Parathyroid adenoma (tissue), 2 donors: Measurements from ENCODE around the gene CAPRIN2.

ENCODE experiments used
- H2AFZ ChIP-seq: fragments of 300-600 bp; sonication (generic); one replicate; pipeline ENCODE4 v1.7.0; 2017; ENCODE audit warnings: antibody characterized with exemption, mild to moderate bottlenecking
- H3K27ac ChIP-seq: fragments of 300-600 bp; sonication (generic); one replicate; pipeline ENCODE4 v1.7.0; 2017
- H3K27me3 ChIP-seq: fragments of 300-600 bp; sonication (generic); one replicate; pipeline ENCODE4 v1.7.0; 2017; ENCODE audit warnings: low read length; ENCODE audit not compliant: control insufficient read depth, insufficient read depth
- H3K36me3 ChIP-seq: fragments of 300-600 bp; sonication (generic); one replicate; pipeline ENCODE4 v1.7.0; 2017; ENCODE audit warnings: low read length; ENCODE audit not compliant: control insufficient read depth, insufficient read depth
- H3K4me1 ChIP-seq: fragments of 300-600 bp; sonication (generic); one replicate; pipeline ENCODE4 v1.7.0; 2017; ENCODE audit warnings: control low read depth
- H3K4me2 ChIP-seq: fragments of 300-600 bp; sonication (generic); one replicate; pipeline ENCODE4 v1.7.0; 2017; ENCODE audit warnings: low read length
- H3K4me3 ChIP-seq: fragments of 300-600 bp; sonication (generic); one replicate; pipeline ENCODE4 v1.7.0; 2017; ENCODE audit warnings: low read depth, low read length
- H3K79me2 ChIP-seq: fragments of 300-600 bp; sonication (generic); one replicate; pipeline ENCODE4 v1.7.0; 2017; ENCODE audit warnings: control low read depth
- H3K9ac ChIP-seq: fragments of 300-600 bp; sonication (generic); one replicate; pipeline ENCODE4 v1.7.0; 2017; ENCODE audit warnings: mild to moderate bottlenecking
- H3K9me3 ChIP-seq: fragments of 300-600 bp; sonication (generic); one replicate; pipeline ENCODE4 v1.7.0; 2017; ENCODE audit warnings: low read length; ENCODE audit not compliant: control insufficient read depth
- TF ChIP-seq, protein P1 (sequence below): fragments of 300-600 bp; sonication (generic); IDR thresholded peaks from one replicate; pipeline ENCODE4 v1.7.0; 2017; ENCODE audit warnings: antibody characterized with exemption, mild to moderate bottlenecking
- donor health status: primary hyperparathyroidism.

Gene CAPRIN2

DNA sequence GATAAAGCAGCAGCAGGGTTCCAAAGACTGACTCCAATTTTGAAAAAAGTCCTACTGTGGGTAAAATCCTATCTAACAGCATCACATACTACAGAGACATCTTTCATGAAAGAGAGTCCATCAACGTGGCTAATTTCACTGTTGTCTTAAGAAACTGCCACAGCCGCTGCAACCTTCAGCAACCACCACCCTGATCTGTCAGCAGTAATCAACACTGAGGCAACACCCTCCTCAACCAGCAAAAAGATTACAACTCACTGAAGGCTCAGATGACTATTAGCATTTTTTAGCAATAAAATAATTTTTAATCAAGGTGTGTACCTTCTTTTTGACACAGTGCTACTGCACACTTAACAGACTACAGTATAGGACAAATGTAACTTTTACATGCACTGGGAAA lies 6.6 kb downstream of the CAPRIN2 start:
- Histone ChIP-seq H3K4me1 (peaks cover 5% of the 10 kb centered on the region), H3K79me2 (peaks cover 7% of the 10 kb centered on the region), H3K36me3 (no peaks in the 10 kb centered on the region), H3K27ac (no peak overlapping the region), H3K4me2 (no peak overlapping the region), H3K9ac (no peak overlapping the region), H2AFZ (no peak overlapping the region), H3K27me3 (no peaks in the 10 kb centered on the region), H3K4me3 (no peak overlapping the region), H3K9me3 (no peaks in the 10 kb centered on the region)
- TF ChIP-seq, protein P1, sequence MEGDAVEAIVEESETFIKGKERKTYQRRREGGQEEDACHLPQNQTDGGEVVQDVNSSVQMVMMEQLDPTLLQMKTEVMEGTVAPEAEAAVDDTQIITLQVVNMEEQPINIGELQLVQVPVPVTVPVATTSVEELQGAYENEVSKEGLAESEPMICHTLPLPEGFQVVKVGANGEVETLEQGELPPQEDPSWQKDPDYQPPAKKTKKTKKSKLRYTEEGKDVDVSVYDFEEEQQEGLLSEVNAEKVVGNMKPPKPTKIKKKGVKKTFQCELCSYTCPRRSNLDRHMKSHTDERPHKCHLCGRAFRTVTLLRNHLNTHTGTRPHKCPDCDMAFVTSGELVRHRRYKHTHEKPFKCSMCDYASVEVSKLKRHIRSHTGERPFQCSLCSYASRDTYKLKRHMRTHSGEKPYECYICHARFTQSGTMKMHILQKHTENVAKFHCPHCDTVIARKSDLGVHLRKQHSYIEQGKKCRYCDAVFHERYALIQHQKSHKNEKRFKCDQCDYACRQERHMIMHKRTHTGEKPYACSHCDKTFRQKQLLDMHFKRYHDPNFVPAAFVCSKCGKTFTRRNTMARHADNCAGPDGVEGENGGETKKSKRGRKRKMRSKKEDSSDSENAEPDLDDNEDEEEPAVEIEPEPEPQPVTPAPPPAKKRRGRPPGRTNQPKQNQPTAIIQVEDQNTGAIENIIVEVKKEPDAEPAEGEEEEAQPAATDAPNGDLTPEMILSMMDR: no peak

- Histone ChIP-seq H3K79me2 (no peaks in the 10 kb centered on the region), H3K4me2 (no peak overlapping the region), H3K4me1 (peaks cover 4% of the 10 kb centered on the region), H2AFZ (no peak overlapping the region), H3K27me3 (no peaks in the 10 kb centered on the region), H3K4me3 (no peak overlapping the region), H3K27ac (no peak overlapping the region), H3K36me3 (no peaks in the 10 kb centered on the region), H3K9me3 (no peaks in the 10 kb centered on the region), H3K9ac (no peak overlapping the region)
- TF ChIP-seq, protein P1: no peak
These were observed 8.6 kb downstream of the CAPRIN2 start for GRCh38 chr12:30746190-30746589.

GRCh38 chr12:30744321-30744720 lies 10.4 kb downstream of the CAPRIN2 start:
- H2AFZ ChIP-seq: no peak overlapping the region
- H3K36me3 ChIP-seq: no peaks in the 10 kb centered on the region
- no peak overlapping the region for H3K27ac ChIP-seq
- no peaks in the 10 kb centered on the region for H3K79me2 ChIP-seq
- no peak overlapping the region for H3K9ac ChIP-seq
- no peak overlapping the region for H3K4me3 ChIP-seq
- no peak overlapping the region for H3K4me2 ChIP-seq
- H3K9me3 ChIP-seq: no peaks in the 10 kb centered on the region
- peaks cover 4% of the 10 kb centered on the region for H3K4me1 ChIP-seq
- TF ChIP-seq, protein P1: no peak
- H3K27me3 ChIP-seq: no peaks in the 10 kb centered on the region

- no peaks in the 10 kb centered on the region for H3K36me3 ChIP-seq
These were observed 14.5 kb downstream of the CAPRIN2 start for GRCh38 chr12:30740274-30740673.

DNA sequence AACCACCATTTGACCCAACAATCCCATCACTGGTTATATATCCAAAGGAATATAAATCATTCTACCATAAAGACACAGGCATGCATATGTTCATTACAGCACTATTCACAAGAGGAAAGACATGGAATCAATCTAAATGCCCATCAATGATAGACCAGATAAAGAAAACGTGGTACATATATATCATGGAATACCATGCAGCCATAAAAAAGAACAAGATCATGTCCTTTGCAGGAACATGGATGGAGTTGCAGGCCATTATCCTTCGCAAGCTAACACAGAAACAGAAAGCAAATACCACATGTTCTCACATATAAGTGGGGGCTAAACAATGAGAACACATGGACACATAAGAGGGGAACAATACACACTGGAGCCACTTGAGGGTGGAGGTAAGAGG lies 15.7 kb downstream of the CAPRIN2 start:
- Histone ChIP-seq H3K4me2 (no peak overlapping the region), H2AFZ (no peak overlapping the region), H3K27me3 (no peaks in the 10 kb centered on the region), H3K4me3 (no peak overlapping the region), H3K9me3 (no peaks in the 10 kb centered on the region), H3K4me1 (peaks cover 4% of the 10 kb centered on the region), H3K9ac (no peak overlapping the region), H3K27ac (no peak overlapping the region), H3K79me2 (peaks cover 1% of the 10 kb centered on the region), H3K36me3 (no peaks in the 10 kb centered on the region)
- TF ChIP-seq, protein P1: no peak

More at GRCh38 chr12:30740274-30740673, 14.5 kb downstream of the CAPRIN2 start:
- no peak overlapping the region for H2AFZ ChIP-seq
- no peak overlapping the region for H3K27ac ChIP-seq
- no peaks in the 10 kb centered on the region for H3K79me2 ChIP-seq
- H3K9ac ChIP-seq: no peak overlapping the region
- TF ChIP-seq, protein P1: no peak
- peaks cover 4% of the 10 kb centered on the region for H3K4me1 ChIP-seq
- no peak overlapping the region for H3K4me2 ChIP-seq
- no peaks in the 10 kb centered on the region for H3K9me3 ChIP-seq
- no peaks in the 10 kb centered on the region for H3K27me3 ChIP-seq
- H3K4me3 ChIP-seq: no peak overlapping the region
